ENCODE data around the gene SREBF2.
"Not testable (repeated sequence)": the region's sequence is repeated elsewhere in the genome, so short reads cannot be mapped to it uniquely, and the experiment has no call there.

SREBF2 gene

DNA sequence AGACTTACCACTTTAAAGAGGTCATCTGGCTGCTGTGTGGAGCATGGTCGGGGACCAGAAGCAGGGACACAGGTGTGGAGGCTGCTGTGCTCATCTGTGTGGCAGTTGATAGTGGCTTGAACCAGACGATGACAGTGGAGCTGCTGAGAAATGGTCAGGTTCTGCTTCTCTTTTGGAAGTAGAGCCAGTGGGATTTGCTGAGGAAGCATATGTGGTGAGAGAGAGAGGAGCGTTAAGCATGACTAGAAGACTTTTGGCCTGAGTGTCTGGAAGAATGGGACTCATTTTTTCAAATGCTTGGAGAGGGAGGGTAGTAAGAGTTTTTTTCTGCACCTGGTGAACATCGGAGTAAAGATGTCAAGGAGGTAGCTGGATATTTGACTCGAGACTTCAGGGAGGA, 12.5 kb upstream of the SREBF2 start:
- H3K4me3 ChIP-seq (ENCODE audit: low read depth, low read length), result no peak overlapping the region

DNA sequence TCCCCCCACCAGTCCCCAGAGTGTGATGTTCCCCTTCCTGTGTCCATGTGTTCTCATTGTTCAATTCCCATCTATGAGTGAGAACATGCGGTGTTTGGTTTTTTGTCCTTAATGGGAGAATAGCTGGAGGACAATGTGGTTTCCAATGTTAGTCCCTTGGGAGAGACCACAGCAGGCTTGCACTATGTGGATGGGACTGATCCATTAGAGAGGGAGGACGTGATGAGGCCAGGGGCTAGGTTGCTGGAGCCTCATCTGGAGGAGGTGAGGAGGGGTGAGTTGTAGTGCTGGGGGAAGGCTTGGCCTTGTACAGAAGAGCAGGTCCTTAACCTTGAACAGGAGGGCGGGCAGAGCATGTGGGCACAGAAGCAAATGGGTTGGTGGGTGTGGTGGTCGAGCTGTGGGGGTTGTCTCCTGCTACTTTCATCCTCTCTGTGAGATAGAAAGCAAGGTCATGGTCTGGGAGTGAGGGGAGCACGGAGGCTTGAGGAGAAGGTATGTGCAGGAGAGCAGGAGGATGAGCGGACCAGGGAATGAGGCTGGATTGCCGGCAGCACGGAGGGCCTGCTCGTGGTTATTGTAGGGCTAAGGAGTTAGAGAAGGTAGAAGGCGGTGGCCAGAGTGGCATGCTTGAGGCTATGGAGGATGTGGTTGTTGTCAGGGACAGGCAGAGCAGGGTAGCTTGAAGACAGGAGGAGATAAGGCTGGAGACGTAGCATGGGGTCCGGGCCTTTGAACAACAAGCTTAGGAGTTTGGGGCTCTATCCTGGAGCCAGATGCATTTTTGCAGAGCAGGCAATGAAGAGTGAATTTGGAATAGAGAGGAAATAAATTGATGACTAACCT, 11.2 kb upstream of the SREBF2 start:
- no peak overlapping the region for H3K4me3 ChIP-seq (ENCODE audit: low read depth, low read length)

DNA sequence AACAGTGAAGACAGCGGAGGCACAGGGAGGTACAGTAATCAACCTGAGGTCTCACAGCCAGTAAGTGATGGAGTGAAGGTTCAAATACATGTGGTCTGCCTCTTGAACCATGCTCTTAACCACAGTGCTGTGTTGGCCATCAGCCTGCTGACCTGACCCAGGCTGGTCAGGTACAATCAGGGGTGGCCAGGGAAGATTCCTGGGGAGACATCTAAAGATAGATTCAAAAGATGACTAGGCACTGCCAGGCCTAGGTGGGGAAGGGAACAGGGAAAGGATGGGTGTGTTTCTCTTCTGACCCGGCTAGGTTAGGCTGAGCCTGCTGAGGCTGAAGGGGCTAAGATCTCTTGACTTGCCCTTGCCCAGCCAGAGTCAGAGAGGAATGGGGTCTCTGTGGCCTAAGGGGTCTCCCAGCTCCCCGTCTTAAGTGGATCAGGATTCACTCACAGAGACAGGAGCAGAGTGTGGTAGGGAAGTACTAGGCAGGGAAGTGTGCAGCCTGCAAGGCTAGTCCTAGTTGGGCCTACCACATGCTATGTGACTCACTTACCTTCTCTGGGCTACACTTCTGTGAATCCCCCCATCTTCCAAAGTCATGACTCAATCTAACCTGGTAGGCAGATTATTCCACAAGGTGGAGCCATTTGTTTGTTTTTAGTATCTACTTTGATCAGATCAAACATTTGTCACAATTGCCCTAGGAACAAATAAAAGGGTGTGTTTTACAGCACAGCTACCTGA, 10.4 kb upstream of the SREBF2 start:
- no peak overlapping the region for H3K4me3 ChIP-seq (ENCODE audit: low read depth, low read length)

DNA sequence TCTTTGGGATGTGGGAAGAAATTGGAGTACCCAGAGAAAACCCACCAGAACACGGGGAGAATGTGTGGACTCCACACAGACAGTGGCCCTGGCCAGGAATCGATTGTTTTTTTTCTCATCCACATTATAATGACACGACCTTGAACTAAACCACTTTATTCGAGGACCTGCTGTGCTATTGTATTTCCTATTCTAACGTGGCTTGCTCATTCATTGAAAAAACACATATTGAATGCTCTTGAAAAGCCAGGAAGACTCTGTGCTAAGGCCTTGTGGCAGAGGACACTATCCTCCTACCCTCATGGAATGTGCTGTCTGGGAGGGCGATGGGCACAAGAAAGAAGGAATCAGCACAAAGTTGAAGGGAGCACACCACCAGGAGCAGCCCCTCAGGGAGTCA, 9.1 kb upstream of the SREBF2 start:
- no peak overlapping the region for H3K4me3 ChIP-seq (ENCODE audit: low read depth, low read length)

DNA sequence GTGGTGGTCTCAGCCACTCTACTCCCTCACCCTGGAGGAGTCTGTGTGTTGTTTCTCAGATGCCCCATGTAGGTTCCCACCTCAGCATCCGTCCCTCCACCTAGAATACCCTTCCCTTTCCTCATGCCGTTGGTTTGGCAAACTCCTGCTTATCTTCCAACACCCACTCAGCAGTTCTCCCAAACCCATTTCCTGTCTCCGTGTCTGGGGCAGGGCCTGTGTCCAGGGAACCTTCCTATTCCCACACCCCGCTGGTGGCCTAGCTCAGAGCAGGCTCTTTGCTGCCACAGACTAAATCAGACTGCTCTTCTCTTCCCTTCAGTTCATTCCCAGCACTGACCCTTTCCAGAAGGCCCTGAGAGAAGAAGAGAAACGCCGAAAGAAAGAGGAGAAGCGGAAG, 7.5 kb upstream of the SREBF2 start:
- no peak overlapping the region for H3K4me3 ChIP-seq (ENCODE audit: low read depth, low read length)

DNA sequence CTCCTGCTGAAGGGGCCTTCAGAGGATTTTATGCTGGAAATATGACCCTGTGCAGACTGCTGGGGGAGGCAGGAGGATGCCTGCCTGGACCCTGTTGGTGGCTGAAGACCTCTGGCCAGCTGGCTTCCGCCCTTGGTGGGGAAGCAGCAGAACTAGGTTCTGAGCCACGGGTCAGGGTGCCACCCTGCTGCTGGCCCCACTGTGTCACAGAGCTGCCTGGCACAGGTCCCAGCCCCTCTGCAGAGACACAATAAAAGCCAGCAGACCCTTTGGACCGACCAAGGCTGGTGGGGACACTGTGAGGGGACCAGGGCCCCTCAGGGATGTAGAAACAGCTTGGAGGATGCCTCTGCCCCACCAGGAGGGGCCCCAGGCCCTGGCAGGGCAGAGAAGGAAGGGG, 6.9 kb upstream of the SREBF2 start:
- H3K4me3 ChIP-seq (ENCODE audit: low read depth, low read length), result no peak overlapping the region

DNA sequence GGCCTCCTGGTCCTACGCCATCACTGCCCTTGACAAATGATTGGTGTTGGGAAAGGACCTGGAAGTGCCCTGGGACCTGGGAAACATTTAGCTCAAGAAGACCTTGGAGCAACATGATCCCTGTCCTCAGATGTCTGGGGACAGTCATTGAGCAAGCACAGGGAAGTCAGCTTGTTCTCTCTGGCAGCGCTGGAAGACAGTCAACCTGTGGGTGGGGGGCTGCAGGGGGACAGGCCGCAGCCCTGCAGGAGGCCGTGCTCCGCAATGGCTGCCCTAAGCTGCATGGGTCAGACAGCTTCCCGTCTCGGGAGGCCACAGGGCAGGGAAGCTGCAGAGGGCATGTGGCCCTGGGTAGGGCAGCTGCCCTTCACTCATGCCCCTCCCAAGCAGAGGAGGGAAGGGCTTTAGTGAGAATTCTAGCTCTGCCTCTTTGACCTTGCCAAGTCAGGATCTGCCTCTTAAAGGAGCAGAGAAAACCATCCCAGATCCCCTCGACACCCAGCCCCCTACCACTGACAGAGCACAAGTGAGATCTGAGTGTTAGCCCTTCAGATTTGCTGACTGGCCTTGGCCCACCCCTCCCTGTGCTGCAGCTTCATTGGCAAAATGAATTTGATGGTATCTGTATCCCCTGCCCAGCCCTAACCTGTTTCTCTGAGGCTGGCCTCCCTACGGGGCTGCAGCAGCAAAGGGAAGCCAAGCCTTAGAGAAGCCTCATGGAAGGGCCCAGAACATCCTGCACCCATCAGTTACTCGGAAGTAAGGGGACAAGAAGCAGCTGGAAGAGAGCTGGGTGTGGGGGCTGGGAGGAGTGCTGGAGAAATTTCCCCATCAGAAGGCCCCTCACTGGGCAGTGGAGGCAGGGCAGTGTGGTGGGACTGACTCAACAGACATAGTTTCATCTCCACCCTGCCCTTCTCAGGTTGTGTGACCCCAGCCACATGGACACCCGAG, 6.2 kb upstream of the SREBF2 start:
- no peak overlapping the region for H3K4me3 ChIP-seq (ENCODE audit: low read depth, low read length)

DNA sequence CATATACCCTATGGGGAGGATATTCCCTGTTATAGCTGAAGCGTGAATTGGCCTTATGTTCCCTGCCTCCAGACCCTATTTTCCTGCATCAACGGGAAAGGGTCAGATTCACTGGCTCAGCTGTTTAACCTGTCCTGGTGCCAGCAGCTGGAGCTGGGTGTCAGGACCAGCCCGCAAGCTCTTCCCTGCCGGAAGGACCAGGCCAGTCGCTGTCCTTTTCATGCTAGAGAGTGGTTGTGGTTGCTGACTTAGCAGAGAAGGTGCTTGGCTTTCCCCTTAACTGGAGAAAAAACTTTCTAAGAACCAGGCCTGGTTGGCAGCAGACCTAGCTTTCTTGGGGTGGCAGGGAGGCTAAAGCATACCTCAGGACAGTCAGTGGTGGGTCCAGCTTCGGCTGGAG, 5.2 kb upstream of the SREBF2 start:
- H3K4me3 ChIP-seq (ENCODE audit: low read depth, low read length), result no peak overlapping the region

DNA sequence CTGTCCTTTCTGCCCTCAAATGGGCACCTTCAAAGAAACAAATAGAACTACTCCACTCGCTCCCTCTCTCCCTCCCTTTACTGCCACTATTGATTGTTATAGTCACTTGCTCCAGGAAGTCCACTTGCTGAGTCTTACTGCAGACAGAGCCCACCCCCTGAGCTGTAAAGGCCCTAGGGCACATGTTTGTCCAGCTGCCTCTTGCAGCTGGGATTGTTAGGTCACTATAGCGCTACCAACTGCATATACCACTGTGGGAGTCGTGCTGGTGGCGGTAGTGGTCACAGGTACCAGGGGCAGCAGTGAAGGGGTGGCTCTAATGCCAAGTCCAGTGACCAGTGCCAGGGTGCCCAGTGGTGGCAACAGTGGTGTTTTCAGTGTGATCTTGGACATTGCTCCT, 4.4 kb upstream of the SREBF2 start:
- no peak overlapping the region for H3K4me3 ChIP-seq (ENCODE audit: low read depth, low read length)

DNA sequence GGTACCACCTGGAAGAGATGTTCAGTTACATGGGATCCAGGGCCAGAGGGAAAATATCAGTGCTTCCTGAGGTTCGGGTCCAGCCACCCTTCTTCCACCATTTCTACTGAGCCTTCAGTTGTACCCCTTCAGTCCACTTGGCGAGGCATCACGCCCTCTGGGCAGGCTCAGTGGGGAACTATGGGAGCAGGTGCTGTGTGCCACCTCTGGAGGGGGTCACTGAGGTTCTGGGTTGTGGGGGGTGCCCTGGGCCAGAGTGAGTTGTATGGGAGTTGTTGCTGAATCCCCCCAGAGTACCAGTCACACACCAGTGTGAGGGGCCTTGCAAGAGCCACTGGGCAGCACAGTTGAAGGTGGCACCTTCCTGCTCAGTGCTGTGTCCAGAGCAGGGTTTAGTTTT, 2.7 kb upstream of the SREBF2 start:
- H3K4me3 ChIP-seq (ENCODE audit: low read depth, low read length), result no peak overlapping the region

DNA sequence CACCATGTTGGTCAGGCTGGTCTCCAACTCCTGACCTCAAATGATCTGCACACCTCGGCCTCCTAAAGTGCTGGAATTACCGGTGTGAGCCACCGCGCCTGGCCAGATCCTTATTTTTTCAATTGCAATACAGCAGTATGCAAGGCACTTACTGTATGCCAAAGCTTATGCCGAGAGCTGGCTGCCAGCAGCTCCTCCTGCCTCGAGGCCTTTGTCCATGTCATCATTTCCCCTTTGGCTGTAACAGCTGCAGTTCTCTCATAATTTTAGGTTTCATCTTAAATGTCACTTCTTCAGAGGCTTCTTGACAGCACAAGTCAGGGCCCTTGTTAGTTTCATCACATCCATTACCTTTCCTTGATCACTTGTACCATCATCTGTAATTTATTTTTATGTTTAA, 1.5 kb upstream of the SREBF2 start:
- H3K4me3 ChIP-seq (ENCODE audit: low read depth, low read length), result no peak overlapping the region

DNA sequence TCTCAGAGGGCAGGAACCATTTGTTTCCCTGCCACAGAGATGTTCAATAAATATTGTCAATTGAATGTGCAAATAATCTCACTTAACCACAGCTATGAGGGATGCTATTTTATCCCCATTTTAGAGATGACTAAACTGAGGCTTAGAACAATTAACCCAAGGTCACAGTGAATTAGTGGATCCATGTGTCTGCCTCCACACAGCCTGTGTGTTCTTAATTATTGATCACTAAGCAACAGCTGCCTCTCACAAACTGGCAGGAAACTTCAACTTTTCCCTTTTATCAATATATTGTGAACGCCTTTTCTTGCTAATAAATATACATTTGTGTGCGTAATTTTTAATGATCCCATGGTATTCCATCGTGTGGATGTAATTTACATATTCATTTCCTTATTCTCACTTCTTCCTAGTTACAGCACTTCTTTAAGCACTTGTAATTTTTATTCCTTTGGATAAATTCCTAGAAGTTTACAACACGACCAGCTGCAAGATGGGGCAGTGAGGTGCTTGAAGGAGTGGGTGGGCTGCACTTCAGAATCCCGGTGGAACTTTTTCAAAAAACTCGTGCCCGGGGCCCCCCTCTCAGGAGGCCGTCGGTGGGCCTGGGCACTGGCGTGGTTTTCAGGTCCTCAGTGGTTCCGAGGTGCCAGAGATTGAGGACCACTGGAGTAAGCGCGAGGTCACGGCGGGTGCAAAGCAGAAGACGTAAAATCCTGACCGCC, 915 bp upstream of the SREBF2 start:
- H3K4me3 ChIP-seq (ENCODE audit: low read depth, low read length), result no peak overlapping the region

DNA sequence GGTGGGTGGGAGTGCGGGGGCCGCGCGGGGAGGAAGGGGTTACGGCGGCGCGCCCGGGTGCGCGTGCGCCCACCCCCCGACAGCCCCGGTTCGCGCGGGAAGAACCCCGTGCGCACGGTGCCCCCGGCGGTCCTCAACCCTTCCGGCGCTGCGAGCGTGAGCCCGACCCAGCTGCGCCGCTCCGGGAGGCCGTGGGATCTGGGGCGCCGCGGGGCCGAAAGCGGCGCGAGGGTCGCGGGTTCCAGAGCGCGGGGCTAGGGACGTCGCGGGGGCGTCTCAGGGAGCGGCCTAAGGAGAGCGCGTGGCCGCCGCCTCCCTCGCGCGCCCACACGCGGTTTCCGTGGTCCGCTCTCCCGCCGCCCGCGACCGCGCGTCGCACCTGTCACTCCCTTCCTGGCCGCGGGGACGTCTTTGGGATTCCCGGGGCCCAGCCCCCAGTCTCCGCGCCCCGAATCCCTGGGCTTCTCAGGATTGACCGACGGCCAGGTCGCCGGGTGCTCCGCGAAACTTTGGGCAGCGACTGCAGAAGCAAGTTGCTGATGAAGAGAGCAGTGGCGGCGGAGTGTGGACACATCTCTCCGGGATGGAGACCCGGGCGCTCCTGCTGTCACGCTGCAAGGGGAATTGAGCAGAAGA, 582 bp downstream of the SREBF2 start:
- peak overlapping the region; percentile 80 for H3K4me3 ChIP-seq (ENCODE audit: low read depth, low read length)

DNA sequence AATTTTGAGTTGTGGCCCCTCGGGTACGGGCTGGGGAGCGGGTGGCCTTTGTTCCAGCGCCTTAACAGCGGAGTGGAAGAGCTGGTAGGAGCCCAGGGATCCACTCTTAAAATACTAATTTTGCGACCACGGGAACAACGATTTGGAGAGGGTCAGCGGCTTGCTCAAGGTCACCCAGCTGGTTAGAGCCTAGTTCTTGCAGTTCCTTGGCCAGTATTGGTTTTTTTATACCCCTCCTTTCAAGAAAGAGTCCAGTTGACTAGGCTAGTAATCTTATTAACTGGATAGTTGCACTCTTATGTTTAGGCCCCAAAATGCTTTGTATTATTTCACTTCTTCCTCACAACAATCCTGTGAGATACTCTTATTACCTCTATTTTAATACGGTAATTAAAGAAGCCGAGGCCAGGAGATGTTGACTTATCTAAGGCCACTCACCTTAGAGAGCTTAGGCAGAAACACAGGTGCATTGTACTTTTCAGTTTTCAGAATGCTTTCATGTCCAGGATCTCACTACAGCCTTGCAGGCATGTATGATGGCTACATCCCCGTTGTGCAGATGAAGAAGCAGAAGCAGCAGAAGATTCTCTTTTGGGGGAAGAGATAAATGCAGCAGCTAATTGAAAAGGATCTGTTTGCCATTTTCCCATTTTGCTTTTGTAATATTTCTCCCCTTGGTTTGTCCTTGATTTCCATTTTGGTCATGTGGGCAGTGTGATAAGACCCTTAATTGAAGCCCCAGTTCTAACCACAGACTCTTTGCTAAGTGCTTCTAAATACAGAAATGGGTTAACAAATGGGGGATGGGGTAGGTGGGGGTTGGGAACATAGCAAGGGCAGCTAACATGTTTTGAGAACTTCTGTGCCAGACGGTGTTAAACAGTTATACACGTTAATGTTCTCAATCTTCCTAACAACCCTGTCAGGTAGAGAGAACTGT, 1.4 kb downstream of the SREBF2 start:
- H3K4me3 ChIP-seq (ENCODE audit: low read depth, low read length), result peak overlapping the region; percentile 80

DNA sequence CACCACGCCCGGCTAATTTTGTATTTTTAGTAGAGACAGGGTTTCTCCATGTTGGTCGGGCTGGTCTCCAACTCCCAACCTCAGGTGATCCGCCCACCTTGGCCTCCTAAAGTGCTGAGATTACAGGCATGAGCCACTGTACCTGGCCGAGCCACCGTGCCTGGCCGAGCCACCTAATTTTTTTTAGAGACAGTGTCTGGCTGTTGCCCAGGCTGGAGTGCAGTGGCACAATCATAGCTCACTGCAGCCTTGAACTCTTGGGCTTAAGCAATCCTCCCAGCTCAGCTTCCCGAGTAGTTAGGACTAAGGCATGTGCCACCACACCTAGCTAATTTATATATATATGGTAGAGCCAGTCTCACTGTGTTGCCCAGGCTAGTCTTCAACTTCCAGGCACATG, 2.6 kb downstream of the SREBF2 start:
- not testable (repeated sequence) for H3K4me3 ChIP-seq (ENCODE audit: low read depth, low read length)

DNA sequence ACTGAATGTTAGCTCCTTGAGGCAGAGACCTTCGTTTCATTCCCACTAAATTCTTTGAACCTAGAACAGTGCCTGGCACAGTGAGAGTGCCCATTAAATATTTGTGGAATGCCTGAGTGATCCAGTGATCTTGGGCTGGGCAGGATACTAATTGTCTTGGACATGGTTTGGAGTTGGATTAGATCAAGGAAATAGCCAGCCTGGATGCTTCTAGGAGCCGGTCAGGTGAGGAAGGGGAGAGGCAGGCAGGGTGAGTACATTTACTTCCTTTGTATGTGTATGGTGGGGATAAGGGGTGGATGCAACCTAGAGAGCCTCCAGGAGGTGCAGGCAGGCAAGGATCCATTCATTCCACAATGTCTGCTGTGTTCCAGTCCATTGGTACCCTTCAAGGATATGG, 3.6 kb downstream of the SREBF2 start:
- H3K4me3 ChIP-seq (ENCODE audit: low read depth, low read length), result no peak overlapping the region

DNA sequence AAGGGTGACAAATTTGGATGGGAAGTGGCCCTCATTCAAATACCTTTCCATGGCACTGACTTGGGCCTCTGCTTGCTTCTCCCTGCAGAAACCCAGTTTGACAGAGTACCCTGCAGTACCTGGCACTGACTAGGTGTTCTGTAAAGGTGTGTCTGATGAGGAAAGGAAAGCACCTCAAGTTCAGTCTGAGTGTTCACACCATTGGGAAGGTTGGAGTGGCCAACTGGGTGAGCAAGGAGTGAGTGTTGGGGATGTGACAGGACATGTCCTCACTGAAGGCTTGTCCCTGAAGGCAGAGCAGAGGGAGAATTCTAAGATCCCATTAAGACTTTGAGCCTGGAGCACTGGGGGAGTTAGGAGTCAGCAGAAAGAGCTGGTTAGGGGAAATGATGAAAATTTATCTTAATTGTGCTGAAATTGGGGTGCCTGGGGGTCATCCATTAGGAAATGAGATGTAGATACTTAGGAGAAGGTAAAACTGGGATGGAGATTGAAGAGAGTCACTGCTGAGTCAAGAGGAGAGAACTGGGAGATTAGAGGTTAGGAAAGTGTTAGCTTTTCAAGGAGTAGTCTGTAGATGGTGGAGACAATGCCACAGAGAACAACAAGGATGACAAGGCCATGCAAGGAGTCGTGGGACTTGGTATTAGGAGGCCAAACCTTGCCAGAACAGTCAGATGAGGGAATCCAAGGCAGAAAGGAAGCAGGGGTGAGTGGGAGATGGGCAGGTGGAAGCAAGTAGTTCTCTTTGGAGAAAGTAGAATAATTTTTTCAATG, 6.1 kb downstream of the SREBF2 start:
- no peak overlapping the region for H3K4me3 ChIP-seq (ENCODE audit: low read depth, low read length)

DNA sequence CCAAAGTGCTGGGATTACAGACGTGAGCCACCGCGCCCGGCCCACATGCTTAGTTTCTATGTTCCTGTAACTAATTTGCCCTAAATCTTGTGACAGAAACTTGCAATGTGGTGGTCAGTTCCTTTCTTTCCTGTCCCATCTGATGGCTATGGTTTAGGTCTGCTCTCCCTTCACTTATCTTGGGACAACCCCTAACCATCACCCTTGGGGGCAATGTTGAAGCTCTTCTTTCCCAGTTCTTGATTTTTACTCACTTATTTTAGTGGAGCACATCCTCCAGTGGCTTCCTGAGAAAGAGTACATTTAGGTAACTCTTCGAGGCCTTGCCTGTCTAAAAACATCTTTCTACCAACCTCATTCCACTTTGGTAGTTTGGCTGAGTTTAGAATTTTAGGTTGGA, 7.3 kb downstream of the SREBF2 start:
- no peak overlapping the region for H3K4me3 ChIP-seq (ENCODE audit: low read depth, low read length)

All from iPS-11a (cell line).